NCI-H774 (cell line): Measurements from ENCODE around the gene KERA.

Experiments used
- DNase-seq: peaks from one replicate; lab custom pipeline; 2025; lab: John Stamatoyannopoulos, UW

Gene KERA

GRCh38 chr12:91073426-91073825 lies 15.6 kb upstream of the KERA start:
- no peak for DNase-seq

DNA sequence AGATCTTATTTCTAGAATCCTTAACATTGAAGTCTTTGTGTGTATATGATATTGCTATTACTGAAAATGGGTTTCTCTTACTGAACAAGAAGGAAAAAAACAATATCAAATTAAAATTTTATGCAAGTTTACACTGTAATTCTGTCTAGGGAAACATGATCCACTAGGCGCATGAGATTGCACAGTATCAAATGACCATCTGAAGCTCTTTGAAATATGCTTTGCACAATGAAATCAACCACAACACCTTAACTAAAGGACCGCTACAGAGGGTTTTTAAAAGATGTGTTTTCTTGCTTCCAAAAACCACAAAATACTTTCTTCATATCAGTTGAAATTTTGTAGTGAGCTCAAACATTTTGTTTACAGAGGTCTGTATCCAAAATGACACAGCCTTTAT lies 15.1 kb upstream of the KERA start:
- no peak for DNase-seq

GRCh38 chr12:91070936-91071335 lies 13.1 kb upstream of the KERA start:
- no peak for DNase-seq

DNA sequence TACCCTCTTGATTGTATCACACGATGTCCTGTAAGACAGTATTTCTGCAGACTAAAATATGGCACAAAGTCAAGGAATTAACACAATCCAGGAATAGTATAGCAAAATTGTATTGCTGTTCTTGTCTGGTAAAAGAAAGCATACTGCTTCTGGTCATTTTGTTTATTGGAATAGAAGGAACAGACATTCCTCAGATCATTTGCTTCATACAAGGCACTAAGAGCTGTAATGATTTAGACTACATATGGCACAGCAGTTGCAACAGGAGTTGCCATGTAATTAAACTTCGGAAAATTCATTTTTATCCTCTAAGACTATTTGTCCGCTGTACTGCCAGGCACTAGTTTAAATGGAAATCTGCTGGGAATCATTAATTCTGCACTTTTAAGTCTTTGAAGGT lies 7.6 kb upstream of the KERA start:
- no peak for DNase-seq

- DNase-seq, result no peak
These were observed 6.8 kb upstream of the KERA start for GRCh38 chr12:91064640-91065039.

GRCh38 chr12:91061091-91061490 lies 3.3 kb upstream of the KERA start:
- DNase-seq, result no peak

DNA sequence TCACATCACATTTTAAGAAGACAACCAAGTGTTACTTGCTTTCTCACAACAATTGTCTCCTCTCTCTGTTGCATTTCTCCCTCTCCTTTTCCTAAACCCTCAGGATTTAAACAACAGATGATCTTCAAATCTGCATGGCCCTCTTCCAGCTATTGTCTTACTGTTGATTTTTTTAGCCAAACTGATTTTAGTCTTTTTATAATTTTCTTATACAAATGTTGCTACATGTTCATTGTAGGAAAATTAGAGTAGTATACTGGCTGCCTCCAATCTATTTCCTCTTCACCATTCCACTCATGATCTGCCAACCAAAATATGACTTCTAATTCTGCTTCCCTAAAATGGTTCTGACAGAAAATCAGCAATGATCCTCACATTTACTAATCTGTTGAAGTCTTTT lies 1.4 kb upstream of the KERA start:
- no peak for DNase-seq

DNA sequence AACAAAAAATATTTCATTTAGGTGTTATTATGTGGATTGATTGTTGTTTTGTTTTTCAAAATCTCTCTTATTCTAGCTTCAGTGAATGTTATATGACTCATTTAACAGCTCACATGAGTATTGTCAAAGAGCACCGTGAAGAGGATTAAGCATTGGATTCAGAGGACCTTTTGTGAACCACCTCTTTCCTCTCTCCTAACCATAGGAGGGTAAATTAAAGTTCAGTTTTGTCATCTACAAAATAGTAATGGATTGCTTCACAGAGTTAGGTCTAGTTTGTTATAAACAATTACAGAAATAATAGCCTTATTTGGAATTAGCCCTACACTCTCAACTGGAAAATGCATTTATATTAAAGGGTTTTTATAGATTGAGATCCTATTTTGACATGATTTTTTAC lies 962 bp upstream of the KERA start:
- no peak for DNase-seq

DNA sequence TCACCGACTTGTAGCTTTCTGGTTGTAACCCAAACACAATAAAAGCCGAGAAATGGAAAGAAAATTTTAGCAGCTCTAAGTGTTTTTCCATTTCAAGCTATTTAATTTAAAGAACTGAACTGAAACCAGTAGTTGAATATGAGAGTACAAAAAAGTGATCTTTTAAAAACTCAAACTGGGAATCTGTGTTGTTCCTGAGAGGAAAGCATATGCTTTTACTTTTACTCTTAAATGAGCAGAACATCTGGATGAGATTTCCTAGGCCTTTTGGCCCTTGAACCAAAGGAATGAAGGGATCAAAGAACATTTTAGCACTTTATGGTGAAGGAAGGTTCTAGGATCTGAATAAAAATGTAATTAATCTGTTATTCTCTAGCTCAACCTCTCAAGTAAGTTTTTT lies 1.3 kb downstream of the KERA start:
- no peak for DNase-seq

- DNase-seq, result no peak
These were observed 1.8 kb downstream of the KERA start for GRCh38 chr12:91055976-91056375.

DNA sequence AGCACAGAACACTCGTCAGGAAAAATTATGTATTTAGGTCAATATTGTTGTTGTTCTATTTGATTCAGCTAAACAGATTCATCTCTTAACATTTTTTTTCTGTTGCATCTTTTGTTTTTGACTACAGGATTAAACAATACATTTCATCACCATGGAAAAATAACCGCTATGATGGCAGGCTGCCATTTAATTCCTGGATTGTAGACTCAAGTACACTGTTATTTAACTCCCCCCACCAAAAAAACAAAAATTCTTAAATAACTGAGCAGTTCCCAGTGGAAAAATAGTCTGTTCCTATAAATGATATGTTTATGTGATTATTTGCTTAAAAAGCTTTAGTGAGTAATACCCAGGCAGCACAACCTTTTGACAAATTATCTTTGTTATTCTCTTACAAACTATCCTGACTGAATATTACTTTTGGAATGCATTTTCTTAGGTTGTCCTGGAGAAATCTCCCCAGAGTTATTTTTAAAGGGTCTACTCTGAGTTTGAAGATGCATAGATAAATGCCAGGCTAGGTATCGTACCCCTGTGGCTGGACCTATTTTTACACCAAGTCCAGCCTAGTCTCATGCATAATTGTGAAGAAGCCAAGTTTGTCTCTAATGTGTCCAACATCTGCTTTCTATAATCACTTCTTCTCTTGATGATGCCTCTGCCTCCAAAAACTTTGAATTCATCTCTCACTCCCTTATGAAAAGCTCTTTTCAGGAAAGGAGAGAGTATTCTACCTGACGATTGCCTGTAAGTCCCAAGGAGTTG lies 3.7 kb downstream of the KERA start:
- DNase-seq, result peak; percentile 1

GRCh38 chr12:91052026-91052425 lies 5.8 kb downstream of the KERA start:
- no peak for DNase-seq

DNA sequence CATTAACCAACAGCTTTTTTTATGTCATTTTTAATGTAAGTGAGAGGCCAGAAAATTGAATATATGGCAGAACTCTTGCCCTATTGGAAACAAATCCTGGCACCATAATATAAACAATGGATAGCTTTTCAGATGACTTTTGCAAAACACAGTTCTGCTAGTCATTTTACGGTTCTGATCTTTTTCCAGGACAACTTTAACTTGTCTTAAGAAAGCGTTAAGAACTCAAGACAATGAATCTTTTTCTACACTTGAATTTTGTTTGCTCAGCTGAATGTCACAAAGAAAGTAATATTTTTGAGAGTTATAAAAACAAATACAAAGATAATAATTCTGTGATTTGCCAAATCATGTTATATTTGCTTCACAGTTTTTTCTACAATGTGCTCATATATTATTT lies 13.2 kb downstream of the KERA start:
- DNase-seq, result no peak

DNA sequence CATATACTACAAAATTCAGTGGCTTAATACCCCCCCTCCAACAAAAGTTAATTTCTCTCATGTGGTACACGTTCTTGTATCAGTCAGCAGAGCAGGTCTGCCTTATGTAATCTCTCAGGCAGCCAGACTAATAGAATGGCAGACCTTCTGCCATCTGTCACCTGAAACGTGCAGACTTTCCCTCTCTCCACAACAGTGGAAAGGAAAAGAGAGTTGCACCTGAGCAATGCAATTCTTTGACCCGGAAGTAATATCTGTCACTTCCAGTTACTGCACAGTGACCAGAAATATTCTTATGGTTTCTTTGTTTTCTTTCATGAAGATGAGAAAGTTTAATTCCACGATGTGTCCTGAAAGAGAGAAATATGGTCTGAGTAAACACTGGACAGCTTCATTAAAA lies 14.4 kb downstream of the KERA start:
- DNase-seq, result no peak

DNA sequence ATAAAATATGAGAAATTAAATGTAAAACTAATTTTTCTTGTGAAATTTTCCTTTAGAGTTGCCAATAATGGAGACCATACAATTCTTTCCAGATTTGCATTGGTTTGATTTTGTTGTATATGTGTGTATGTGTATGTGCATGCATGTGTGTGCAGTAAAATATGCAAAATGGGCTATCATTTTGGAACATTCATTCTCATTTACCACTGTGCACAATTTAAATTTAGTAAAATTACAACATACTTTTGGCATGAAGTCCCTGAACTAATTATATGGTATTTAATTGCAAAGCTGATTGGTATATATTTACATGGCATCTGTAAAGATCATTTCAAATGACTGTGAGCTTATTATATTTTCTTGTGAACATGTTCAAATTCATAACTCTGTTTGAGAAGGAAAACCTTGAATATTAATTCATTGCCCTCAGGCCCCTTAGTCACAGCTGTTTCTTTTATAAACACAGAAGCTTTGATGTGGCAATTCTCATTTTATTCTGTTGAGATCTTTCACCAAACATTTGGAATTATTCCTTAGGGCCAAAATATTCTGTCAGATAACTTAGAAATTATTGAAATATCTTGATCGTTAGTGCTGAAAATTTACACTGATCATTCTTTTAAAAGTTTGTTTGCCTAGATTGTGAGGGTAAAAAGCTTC lies 17.6 kb downstream of the KERA start:
- no peak for DNase-seq

GRCh38 chr12:91037276-91037675 lies 20.5 kb downstream of the KERA start:
- DNase-seq, result no peak

DNA sequence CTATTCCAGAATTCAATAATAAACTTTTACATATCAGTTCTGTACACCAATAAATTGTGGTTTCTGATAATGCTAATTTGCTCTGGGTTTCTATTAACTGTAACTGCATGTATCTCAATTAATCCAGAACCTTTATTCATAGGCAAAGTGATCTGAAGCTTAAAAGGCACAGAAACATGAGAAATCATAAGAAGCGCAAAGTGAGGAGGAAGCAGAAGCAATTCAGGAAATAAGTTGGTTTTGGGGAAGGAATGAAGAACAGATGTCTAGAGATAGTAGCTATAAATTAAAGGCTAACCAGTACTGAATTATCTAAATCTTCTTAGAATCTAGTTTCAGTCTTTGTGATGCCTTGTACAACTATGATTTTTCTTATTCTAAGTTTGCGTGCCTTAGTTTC lies 24.6 kb downstream of the KERA start:
- no peak for DNase-seq

- no peak for DNase-seq
These were observed 34.4 kb downstream of the KERA start for GRCh38 chr12:91023326-91024004.

GRCh38 chr12:91021076-91021475 lies 36.7 kb downstream of the KERA start:
- no peak for DNase-seq

DNA sequence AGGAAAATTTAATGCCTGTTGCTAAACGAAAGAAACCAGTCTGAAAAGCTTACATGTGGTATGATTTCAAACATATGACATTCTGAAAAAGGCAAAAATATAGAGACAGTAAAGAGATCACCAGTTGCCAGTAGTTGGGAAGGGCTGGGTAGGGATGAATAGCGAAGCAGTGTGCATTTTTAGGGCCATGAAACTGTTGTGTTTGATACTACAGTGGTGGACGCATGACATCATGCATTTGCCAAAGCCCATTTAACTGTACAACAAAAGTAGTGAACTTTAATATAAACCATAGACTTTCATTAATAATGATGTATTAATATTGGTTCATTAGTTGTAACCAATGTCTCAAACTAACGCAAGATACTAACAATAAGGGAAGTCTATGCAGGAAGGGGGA lies 38.4 kb downstream of the KERA start:
- no peak for DNase-seq

- no peak for DNase-seq
These were observed 40.1 kb downstream of the KERA start for GRCh38 chr12:91017511-91018263.

DNA sequence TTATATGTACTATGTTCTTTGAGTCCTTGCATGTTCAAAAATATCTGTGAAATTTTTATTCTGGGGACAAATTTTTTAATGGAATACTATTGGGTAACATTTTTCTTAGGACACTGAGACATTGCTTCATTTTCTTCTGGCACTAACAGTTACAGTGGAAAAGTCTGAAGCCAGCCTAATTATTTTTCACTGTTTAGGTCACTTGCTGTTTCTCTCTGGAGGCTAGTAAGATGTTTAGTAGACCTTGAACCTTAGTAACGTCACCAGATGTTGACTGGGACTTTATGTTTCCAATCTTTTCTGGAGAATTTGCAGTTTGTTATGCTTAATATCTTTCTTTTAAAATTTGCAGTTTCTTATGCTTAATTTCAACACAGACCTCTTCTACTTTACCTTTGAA lies 40.8 kb downstream of the KERA start:
- DNase-seq, result no peak
